SH-SY5Y (cell line): ENCODE data around the gene MGAT3.

Source experiments
- GATA2 ChIP-seq: IDR thresholded peaks from 2 replicates; pipeline ENCODE4 v1.6.1; 2011; ENCODE audit warnings: mild to moderate bottlenecking, low read depth, low read length
- GATA3 ChIP-seq: IDR thresholded peaks from 2 replicates; pipeline ENCODE4 v1.6.1; 2011; ENCODE audit warnings: low read depth, mild to moderate bottlenecking, low read length, moderate library complexity

The MGAT3 gene

GRCh38 chr22:39434721-39435120, 22.1 kb upstream of the MGAT3 start:
- TF ChIP-seq GATA2, result no peak
- no peak for TF ChIP-seq GATA3

GRCh38 chr22:39435616-39436015, 21.2 kb upstream of the MGAT3 start:
- TF ChIP-seq GATA2 (no peak), GATA3 (no peak)

- no peak for TF ChIP-seq GATA2
- TF ChIP-seq GATA3, result no peak
Measured at GRCh38 chr22:39437791-39438704, 18.8 kb upstream of the MGAT3 start.

- no peak for TF ChIP-seq GATA3
- no peak for TF ChIP-seq GATA2
Measured at GRCh38 chr22:39439170-39439569, 17.6 kb upstream of the MGAT3 start.

GRCh38 chr22:39443398-39443797, 13.4 kb upstream of the MGAT3 start:
- no peak for TF ChIP-seq GATA3
- no peak for TF ChIP-seq GATA2

- TF ChIP-seq GATA2 (no peak), GATA3 (no peak)
Measured at GRCh38 chr22:39444247-39444800, 12.5 kb upstream of the MGAT3 start.

GRCh38 chr22:39444937-39445465, 11.8 kb upstream of the MGAT3 start:
- no peak for TF ChIP-seq GATA3
- no peak for TF ChIP-seq GATA2

GRCh38 chr22:39445678-39446077, 11.1 kb upstream of the MGAT3 start:
- TF ChIP-seq GATA3 (no peak), GATA2 (no peak)

GRCh38 chr22:39446239-39446721, 10.5 kb upstream of the MGAT3 start:
- TF ChIP-seq GATA2 (no peak), GATA3 (no peak)

- no peak for TF ChIP-seq GATA2
- no peak for TF ChIP-seq GATA3
Measured at GRCh38 chr22:39448205-39449054, 8.4 kb upstream of the MGAT3 start.

- TF ChIP-seq GATA3, result no peak
Measured at GRCh38 chr22:39449708-39450107, 7.1 kb upstream of the MGAT3 start.

GRCh38 chr22:39450258-39450955, 6.4 kb upstream of the MGAT3 start:
- no peak for TF ChIP-seq GATA3
- TF ChIP-seq GATA2, result no peak

GRCh38 chr22:39452740-39453040, 4.1 kb upstream of the MGAT3 start:
- TF ChIP-seq GATA3, result no peak
- TF ChIP-seq GATA2, result no peak
